Measurements from ENCODE around the gene OSCP1. TPM values are rescaled to one million over a fixed set of nuclear protein-coding genes. Genes with fewer than 3 reads are reported as not detected.
A peak's percentile ranks its signal among the peaks of the same experiment; 100 is the strongest.

Gene OSCP1

DNA sequence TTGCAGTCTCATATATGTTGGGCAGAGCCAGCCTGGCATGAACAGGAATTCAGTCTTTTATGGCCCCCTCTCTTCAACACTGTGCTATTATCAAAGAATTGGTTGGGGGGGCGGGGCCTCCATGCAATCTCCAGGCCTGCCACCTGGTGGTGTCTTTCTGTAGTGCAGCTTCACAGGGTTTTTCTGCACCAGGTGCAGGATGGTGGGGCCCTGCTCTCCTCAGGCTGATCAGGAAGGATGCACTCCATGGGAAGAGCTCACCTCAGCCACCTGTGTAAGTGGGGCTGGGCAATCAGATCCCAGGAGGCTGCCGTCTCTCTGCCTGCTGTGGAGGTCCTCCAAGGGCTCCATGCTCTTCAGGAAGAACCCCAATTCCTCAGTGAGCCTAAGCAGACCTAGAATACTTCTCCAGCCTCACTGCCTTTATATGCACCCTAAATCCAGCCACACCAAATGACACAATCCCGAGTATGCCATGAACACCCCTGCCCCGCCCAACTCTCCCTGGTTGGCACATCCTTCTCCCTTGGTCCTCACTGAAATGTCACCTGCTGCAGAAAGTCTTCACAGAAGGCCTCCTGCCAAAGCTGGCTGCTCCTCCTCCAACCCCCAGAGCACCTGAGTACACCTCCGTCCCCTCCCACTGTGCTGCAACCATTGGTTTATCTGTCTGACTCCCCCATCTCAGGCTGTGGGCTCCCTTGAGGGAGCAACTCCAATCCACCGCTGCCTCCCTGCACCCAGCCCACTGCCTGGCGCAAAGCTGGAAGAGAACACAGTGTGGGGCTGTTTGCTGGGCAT is 81.0 kb downstream of the OSCP1 start:
- Histone ChIP-seq H3K9me3 (ENCODE audit: control insufficient read depth, low read length) (no peaks in the 10 kb centered on the region), H3K4me3 (ENCODE audit: insufficient read depth in 1 of 2, low read depth in 1 of 2, low read length in 2 of 2) (no peak overlapping the region), H2BK120ac (ENCODE audit: low read depth, low read length) (no peak overlapping the region), H3K27ac (ENCODE audit: low read length, poor library complexity, severe bottlenecking) (peak overlapping the region; percentile 11), H3K4me2 (ENCODE audit: low read length, poor library complexity, severe bottlenecking) (no peak overlapping the region), H3K14ac (ENCODE audit: low read length in 2 of 2) (no peak overlapping the region), H3K36me3 (ENCODE audit: control insufficient read depth in 1 of 2, insufficient read depth in 2 of 2, low read depth in 1 of 2, low read length in 2 of 2) (peaks cover 20 to 31% of the 10 kb centered on the region in 2 experiments), H3K18ac (ENCODE audit: low read depth in 1 of 2, low read length in 2 of 2) (peak overlapping the region; percentile 14 to 37), H3K4ac (ENCODE audit: low read depth in 1 of 2, low read length in 2 of 2) (peak overlapping the region in 1 of 2 experiments; percentile 11), H4K8ac (ENCODE audit: low read length) (peak overlapping the region; percentile 35), H3K9ac (ENCODE audit: low read length) (peak overlapping the region; percentile 19), H3K27me3 (ENCODE audit: control insufficient read depth in 1 of 2, insufficient read depth in 1 of 2, low read length in 2 of 2) (no peaks in the 10 kb centered on the region), H2BK12ac (ENCODE audit: low read length in 2 of 2) (peak overlapping the region in 1 of 2 experiments; percentile 51), H3K4me1 (ENCODE audit: control insufficient read depth, insufficient read depth, low read depth, low read length) (peaks cover 46% of the 10 kb centered on the region), H2BK15ac (ENCODE audit: low read depth, poor library complexity, severe bottlenecking) (no peak overlapping the region), H2BK5ac (ENCODE audit: low read depth, low read length, poor library complexity, severe bottlenecking) (no peak overlapping the region), H2AK5ac (ENCODE audit: low read length, severe bottlenecking) (peak overlapping the region; percentile 27), H4K91ac (ENCODE audit: low read length) (peak overlapping the region; percentile 84), H3K23ac (ENCODE audit: low read length in 2 of 2) (no peak overlapping the region), H2AFZ (ENCODE audit: low read depth, low read length) (no peak overlapping the region), H3K79me1 (replicated peaks; ENCODE audit: low read length, poor library complexity, severe bottlenecking) (peaks cover 12% of the 10 kb centered on the region)
- peak; percentile 75 for DNase-seq
- WGBS: 64% methylated on average over 7 of the region's 7 CpGs

Small RNA genes within 50 kb of the gene (small RNA-seq; reads per million reads assigned to genes)
- not detected for gene RNU4-27P (ENCODE audit: low read depth)
- 2.3 reads per million for gene SNORA63C (ENCODE audit: low read depth)

All from mesenchymal stem cell (in vitro differentiated cells and primary cell).